Body of pancreas (tissue), 4 donors: Measurements from ENCODE around the gene OSBPL6.

Experiments used
- POLR2A ChIP-seq, 3 donors: fragments of 450-650 bp; IDR thresholded peaks; one replicate each; pipeline ENCODE4 v1.6.1; 2016; ENCODE audit warnings: antibody characterized with exemption in 3 of 3, mild to moderate bottlenecking in 2 of 3
- TF ChIP-seq, protein P1 (sequence below), 7 experiments: fragments of 450-650 bp in 4 of 7; fragments of 200-600 bp in 3 of 7; sonication (generic) in 3 of 7; IDR thresholded peaks; one replicate each; pipeline ENCODE4 v1.5.1; 2016 to 2019; ENCODE audit warnings: antibody characterized with exemption in 7 of 7

DNA sequence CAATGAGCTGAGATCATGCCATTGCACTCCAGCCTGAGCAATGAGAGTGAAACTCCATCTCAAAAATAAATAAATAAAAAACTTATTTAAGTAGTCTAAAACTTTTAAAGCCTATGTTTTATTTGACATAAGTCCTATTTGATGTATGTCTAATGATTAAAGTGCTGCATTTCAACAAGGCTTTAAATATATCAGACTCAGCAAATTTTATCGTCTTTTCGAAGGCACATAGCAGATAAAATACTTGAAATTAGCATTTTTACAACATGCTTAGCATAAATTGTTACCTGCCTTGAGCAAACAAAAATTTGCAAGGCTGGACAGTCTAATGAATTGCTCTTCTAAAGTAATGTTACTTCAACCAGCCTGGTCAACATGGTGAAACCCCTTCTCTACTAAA, 170.8 kb downstream of the OSBPL6 start:
- TF ChIP-seq, protein P1, sequence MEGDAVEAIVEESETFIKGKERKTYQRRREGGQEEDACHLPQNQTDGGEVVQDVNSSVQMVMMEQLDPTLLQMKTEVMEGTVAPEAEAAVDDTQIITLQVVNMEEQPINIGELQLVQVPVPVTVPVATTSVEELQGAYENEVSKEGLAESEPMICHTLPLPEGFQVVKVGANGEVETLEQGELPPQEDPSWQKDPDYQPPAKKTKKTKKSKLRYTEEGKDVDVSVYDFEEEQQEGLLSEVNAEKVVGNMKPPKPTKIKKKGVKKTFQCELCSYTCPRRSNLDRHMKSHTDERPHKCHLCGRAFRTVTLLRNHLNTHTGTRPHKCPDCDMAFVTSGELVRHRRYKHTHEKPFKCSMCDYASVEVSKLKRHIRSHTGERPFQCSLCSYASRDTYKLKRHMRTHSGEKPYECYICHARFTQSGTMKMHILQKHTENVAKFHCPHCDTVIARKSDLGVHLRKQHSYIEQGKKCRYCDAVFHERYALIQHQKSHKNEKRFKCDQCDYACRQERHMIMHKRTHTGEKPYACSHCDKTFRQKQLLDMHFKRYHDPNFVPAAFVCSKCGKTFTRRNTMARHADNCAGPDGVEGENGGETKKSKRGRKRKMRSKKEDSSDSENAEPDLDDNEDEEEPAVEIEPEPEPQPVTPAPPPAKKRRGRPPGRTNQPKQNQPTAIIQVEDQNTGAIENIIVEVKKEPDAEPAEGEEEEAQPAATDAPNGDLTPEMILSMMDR (IDR thresholded peaks at IDR 0.05) = no peak
- TF ChIP-seq POLR2A (IDR thresholded peaks at IDR 0.05) = no peak
